ENCODE data around the gene KIF6. TPM values are rescaled to one million over a fixed set of nuclear protein-coding genes. Genes with fewer than 3 reads are reported as not detected.

KIF6 gene
- total RNA-seq, 1 donor from 2014 or later: not detected

- ATAC-seq (ENCODE audit: low read depth): no peak
- TF ChIP-seq, protein P1, sequence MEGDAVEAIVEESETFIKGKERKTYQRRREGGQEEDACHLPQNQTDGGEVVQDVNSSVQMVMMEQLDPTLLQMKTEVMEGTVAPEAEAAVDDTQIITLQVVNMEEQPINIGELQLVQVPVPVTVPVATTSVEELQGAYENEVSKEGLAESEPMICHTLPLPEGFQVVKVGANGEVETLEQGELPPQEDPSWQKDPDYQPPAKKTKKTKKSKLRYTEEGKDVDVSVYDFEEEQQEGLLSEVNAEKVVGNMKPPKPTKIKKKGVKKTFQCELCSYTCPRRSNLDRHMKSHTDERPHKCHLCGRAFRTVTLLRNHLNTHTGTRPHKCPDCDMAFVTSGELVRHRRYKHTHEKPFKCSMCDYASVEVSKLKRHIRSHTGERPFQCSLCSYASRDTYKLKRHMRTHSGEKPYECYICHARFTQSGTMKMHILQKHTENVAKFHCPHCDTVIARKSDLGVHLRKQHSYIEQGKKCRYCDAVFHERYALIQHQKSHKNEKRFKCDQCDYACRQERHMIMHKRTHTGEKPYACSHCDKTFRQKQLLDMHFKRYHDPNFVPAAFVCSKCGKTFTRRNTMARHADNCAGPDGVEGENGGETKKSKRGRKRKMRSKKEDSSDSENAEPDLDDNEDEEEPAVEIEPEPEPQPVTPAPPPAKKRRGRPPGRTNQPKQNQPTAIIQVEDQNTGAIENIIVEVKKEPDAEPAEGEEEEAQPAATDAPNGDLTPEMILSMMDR (IDR thresholded peaks at IDR 0.05): no peak
- intact Hi-C loops (cut with micrococcal nuclease): no loop called here
- DNase-seq: no peak
- ChIA-PET POLR2A (no interaction called here), CTCF (interaction anchor here (1.5 kb wide), 1 partner anchor 28 kb away, joined by 5 read pairs; no protein-coding TSS in a partner anchor)
- Mint-ChIP-seq H3K36me3 (ENCODE audit: low read depth) (no peaks in the 10 kb centered on the region), H3K4me1 (peaks cover 5% of the 10 kb centered on the region), H3K9me3 (no peaks in the 10 kb centered on the region), H3K27me3 (peaks cover 7% of the 10 kb centered on the region), H3K4me3 (no peak overlapping the region), H3K27ac (no peak overlapping the region)
Measured at GRCh38 chr6:39330476-39330875, 394.7 kb downstream of the KIF6 start.

GRCh38 chr6:39330057-39330456, 395.2 kb downstream of the KIF6 start:
- H3K4me3 Mint-ChIP-seq: no peak overlapping the region
- DNase-seq (no peak), ATAC-seq (ENCODE audit: low read depth) (peak; percentile 34)
- no peaks in the 10 kb centered on the region for H3K36me3 Mint-ChIP-seq (ENCODE audit: low read depth)
- TF ChIP-seq, protein P1 (IDR thresholded peaks at IDR 0.05): no peak
- H3K9me3 Mint-ChIP-seq: no peaks in the 10 kb centered on the region
- intact Hi-C loops (cut with micrococcal nuclease): no loop called here
- H3K27ac Mint-ChIP-seq: no peak overlapping the region
- H3K27me3 Mint-ChIP-seq: peaks cover 11% of the 10 kb centered on the region
- H3K4me1 Mint-ChIP-seq: peaks cover 5% of the 10 kb centered on the region
- ChIA-PET POLR2A (no interaction called here), CTCF (interaction anchor here (1.5 kb wide), 1 partner anchor 27 kb away, joined by 5 read pairs; no protein-coding TSS in a partner anchor)

DNA sequence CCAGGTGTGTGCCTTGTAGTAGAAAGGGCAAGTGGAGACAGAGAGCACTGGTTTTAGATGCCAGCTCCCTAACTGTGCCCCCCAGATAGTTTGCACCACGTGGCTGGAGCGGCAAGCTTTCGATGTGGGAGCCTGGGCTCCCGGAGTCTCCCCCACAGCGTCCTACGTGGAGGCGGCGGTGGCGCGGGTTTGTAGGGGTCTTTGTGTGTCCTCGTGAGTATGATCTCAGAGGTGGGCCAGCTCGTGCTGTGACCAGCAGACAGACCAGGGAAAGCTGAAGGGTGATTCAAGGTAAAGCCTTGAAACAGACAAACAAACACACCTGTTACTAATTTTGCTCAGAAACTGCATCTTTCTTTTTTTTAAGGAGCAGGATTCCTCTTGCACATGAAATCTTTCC, 397.1 kb downstream of the KIF6 start:
- ATAC-seq (ENCODE audit: low read depth) (no peak), DNase-seq (no peak)
- H3K27ac Mint-ChIP-seq: no peak overlapping the region
- no peaks in the 10 kb centered on the region for H3K36me3 Mint-ChIP-seq (ENCODE audit: low read depth)
- TF ChIP-seq, protein P1 (IDR thresholded peaks at IDR 0.05): no peak
- ChIA-PET CTCF (no interaction called here), POLR2A (no interaction called here)
- H3K4me3 Mint-ChIP-seq: no peak overlapping the region
- intact Hi-C loops (cut with micrococcal nuclease): no loop called here
- H3K27me3 Mint-ChIP-seq: peaks cover 15% of the 10 kb centered on the region
- no peaks in the 10 kb centered on the region for H3K9me3 Mint-ChIP-seq
- peaks cover 5% of the 10 kb centered on the region for H3K4me1 Mint-ChIP-seq

DNA sequence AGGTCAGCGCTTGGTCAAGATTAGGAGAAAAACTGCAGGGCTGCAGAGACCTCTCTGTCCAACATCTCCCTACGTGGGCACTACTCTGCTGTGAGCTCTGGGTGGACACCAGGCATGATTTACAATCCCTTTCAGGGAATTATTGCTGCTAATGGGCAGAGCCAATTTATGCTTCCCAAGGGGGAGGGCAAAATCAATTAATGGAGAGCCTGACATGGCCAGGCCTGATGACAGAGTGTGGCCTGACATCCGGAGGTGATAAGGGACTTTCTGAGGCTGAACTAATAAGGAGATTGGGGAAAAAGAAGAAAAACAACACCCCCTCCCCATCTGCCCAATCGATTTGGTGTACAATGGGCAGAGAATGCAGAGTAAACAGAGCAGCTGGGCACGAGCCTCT, 397.7 kb downstream of the KIF6 start:
- ChIA-PET CTCF (no interaction called here), POLR2A (no interaction called here)
- intact Hi-C loops (cut with micrococcal nuclease): no loop called here
- DNase-seq: no peak
- Mint-ChIP-seq H3K27me3 (peaks cover 15% of the 10 kb centered on the region), H3K27ac (no peak overlapping the region), H3K4me1 (peaks cover 5% of the 10 kb centered on the region), H3K36me3 (ENCODE audit: low read depth) (no peaks in the 10 kb centered on the region), H3K4me3 (no peak overlapping the region), H3K9me3 (no peaks in the 10 kb centered on the region)
- TF ChIP-seq, protein P1 (IDR thresholded peaks at IDR 0.05): no peak
- no peak for ATAC-seq (ENCODE audit: low read depth)

DNA sequence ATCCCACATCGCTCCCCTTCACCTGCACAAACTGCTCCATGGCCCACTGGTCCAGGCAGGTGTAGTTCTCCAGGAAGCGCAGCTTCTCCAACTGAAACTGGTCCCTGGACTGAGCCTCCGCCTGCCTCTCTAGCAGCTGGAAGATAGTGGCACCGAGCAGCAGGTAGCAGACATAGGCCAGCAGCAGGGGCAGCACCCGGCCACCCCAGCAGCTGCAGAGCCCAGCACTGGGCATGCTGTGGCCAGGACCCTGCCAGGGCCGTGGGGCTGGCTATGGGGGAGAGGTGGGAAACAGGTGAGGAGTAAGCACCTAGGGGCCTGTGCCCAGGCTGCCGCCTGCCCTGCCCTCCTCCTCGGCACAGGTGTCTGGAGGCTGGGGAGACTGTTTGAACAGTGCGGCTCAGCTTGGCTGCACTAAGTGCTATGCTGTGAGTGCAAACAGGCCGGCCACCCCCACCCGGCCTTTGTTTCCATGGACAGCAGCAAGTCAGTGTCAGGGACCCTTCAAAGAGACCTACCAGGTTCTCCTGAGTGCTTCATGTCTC, 402.8 kb downstream of the KIF6 start, which contains the start of gene KCNK16:
TSS of gene KCNK16 (minus strand) at position 397 of the 545 bp plus-strand sequence. CDS start at position 235, 162 bp downstream.
- no peak within 1 kb of the TSS for H3K4me3 Mint-ChIP-seq
- no peak within 1 kb of the TSS for H3K27ac Mint-ChIP-seq
- H3K36me3 Mint-ChIP-seq (ENCODE audit: low read depth): no peaks in the 10 kb centered on the region
- H3K4me1 Mint-ChIP-seq: peaks cover 9% of the 10 kb centered on the region
- intact Hi-C loops (cut with micrococcal nuclease): no loop called here
- DNase-seq (no peak), ATAC-seq (ENCODE audit: low read depth) (no peak)
- ChIA-PET POLR2A (no interaction called here), CTCF (no interaction called here)
- peaks cover 12% of the 10 kb centered on the region for H3K27me3 Mint-ChIP-seq
- TF ChIP-seq, protein P1 (IDR thresholded peaks at IDR 0.05): no peak
- no peaks in the 10 kb centered on the region for H3K9me3 Mint-ChIP-seq
